SJSA1 (cell line): Measurements from ENCODE around the gene RMND5B. TPM values are rescaled to one million over a fixed set of nuclear protein-coding genes. Genes with fewer than 3 reads are reported as not detected.
A peak's percentile ranks its signal among the peaks of the same experiment; 100 is the strongest.
"Not testable (repeated sequence)": the region's sequence is repeated elsewhere in the genome, so short reads cannot be mapped to it uniquely, and the experiment has no call there.

Source experiments
- DNase-seq, 2 experiments: peaks; one replicate each; pipeline ENCODE4 v3.0.0-alpha.2; 2015 to 2020; ENCODE audit warnings: low spot score in 2 of 2, low read depth in 1 of 2
- H3K27ac ChIP-seq: fragments of 250-450 bp; sonication (Bioruptor Pico); 2 replicates; pipeline ENCODE4 v1.5.1; 2020; ENCODE audit warnings: mild to moderate bottlenecking, moderate library complexity
- H3K27me3 ChIP-seq: fragments of 250-450 bp; sonication (Bioruptor Pico); replicated peaks from 2 replicates; pipeline ENCODE4 v1.5.1; 2020; ENCODE audit warnings: mild to moderate bottlenecking, moderate library complexity
- H3K36me3 ChIP-seq: fragments of 250-450 bp; sonication (Bioruptor Pico); 2 replicates; pipeline ENCODE4 v1.5.1; 2020; ENCODE audit warnings: mild to moderate bottlenecking
- H3K4me1 ChIP-seq: fragments of 250-450 bp; sonication (Bioruptor Pico); replicated peaks from 2 replicates; pipeline ENCODE4 v1.6.1; 2021; ENCODE audit warnings: mild to moderate bottlenecking
- H3K4me3 ChIP-seq: fragments of 250-450 bp; sonication (Bioruptor Pico); 2 replicates; pipeline ENCODE4 v1.5.1; 2020; ENCODE audit warnings: mild to moderate bottlenecking
- H3K9me3 ChIP-seq: fragments of 250-450 bp; sonication (Bioruptor Pico); replicated peaks from 2 replicates; pipeline ENCODE4 v1.5.1; 2020; ENCODE audit warnings: mild to moderate bottlenecking
- total RNA-seq: library from RNA; depleted of rRNA; stranded (reverse); fragments of >200 nt; shearing (Covaris generic); gene quantifications from 2 replicates; pipeline ENCODE4 v1.2.3, GENCODE V29; 2014; rRNA removed

Gene RMND5B
- total RNA-seq, result 40.9 and 44.6 TPM in 2 replicates

- H3K27ac ChIP-seq, result peak within 1 kb of the TSS; percentile 62
- H3K4me1 ChIP-seq, result peaks cover 11% of the 10 kb centered on the region
- H3K27me3 ChIP-seq, result no peaks in the 10 kb centered on the region
- no peaks in the 10 kb centered on the region for H3K9me3 ChIP-seq
- peaks cover 24% of the 10 kb centered on the region for H3K36me3 ChIP-seq
- peak within 1 kb of the TSS; percentile 68 for H3K4me3 ChIP-seq
- peak; percentile 86 to 92 for DNase-seq
Observed at GRCh38 chr5:178130576-178131445, at the start of gene RMND5B. RMND5B (plus strand) TSS chr5:178131014; CDS start chr5:178138120, 7,106 bp downstream.

DNA sequence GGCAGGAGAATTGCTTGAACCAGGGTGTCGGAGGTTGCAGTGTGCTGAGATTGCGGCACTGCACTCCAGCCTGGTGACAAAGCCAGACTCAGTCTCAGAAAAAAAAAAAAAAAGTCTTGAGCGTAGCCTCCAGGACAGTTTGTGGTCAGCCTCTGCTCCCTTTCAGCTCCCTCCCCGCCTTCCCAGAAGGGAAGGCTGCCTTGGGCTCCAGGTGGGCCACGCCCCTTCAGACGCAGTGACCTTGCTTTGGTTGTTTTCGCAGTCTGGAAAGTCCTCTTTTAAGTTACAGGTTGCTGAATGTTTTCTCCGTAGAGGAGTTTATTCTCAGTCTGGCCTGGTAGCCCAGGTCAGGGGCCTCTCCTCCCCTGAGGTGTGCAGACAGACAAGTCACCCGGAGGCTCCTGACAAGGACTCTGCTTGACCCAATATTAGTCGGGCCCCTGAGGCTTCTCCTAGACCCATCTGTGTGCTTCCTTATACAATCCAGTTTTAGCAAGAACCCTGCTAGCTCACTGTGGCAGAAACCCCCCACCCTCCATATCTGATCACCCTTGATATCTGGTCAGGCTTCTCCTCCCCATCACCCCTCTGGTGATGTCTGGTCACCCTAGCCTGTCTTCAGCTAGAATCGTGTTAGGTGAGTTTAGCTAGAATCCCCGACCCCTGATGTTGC, 49.1 kb upstream of the RMND5B start:
- Histone ChIP-seq H3K27me3 (peaks cover 30% of the 10 kb centered on the region), H3K4me1 (peaks cover 9% of the 10 kb centered on the region), H3K27ac (no peak overlapping the region), H3K36me3 (no peaks in the 10 kb centered on the region), H3K9me3 (no peaks in the 10 kb centered on the region), H3K4me3 (no peak overlapping the region)
- no peak for DNase-seq

- Histone ChIP-seq H3K27ac (no peak overlapping the region), H3K27me3 (peaks cover 37% of the 10 kb centered on the region), H3K36me3 (no peaks in the 10 kb centered on the region), H3K4me1 (no peaks in the 10 kb centered on the region), H3K9me3 (no peaks in the 10 kb centered on the region), H3K4me3 (no peak overlapping the region)
- DNase-seq, result no peak
Observed at GRCh38 chr5:178083922-178084321, 46.9 kb upstream of the RMND5B start.

DNA sequence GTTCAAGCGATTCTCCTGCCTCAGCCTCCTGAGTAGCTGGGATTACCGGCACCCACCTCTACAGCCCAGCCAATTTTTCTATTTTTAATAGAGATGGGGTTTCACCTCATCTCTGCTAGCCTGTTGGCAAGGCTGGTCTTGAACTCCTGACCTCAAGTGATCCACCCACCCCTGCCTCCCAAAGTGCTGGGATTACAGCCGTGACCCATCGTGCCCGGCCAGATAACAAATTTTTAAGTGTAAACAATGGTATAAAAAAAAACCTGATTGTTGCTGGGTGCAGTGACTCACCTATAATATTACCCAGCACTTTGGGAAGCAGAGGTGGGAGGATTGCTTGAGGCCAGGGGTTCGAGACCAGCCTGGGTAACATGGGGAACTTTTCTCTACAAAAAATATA, 45.5 kb upstream of the RMND5B start:
- no peaks in the 10 kb centered on the region for H3K36me3 ChIP-seq
- H3K27me3 ChIP-seq, result peaks cover 30% of the 10 kb centered on the region
- no peaks in the 10 kb centered on the region for H3K4me1 ChIP-seq
- H3K9me3 ChIP-seq, result no peaks in the 10 kb centered on the region
- H3K27ac ChIP-seq, result no peak overlapping the region
- H3K4me3 ChIP-seq, result no peak overlapping the region
- DNase-seq, result no peak

DNA sequence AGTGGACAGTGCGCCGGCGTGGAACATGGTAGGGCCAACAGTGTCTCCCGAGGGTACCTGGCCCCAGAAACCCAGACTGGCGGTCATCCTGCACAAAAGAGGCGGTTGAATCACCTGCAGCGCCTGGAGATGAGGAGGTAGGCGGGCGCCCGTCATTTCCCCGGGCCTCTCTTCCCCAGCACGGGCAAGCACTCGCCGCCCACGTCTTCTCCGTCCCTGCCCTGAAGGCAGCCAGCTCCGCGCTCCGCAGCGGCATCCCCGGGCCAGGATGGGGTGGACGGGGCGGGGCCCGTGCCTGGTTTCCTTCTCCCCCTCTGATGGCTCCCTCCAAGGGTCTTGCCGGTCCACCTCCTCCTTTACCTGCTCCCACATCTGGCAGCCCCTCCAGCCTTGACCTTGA, 44.5 kb upstream of the RMND5B start:
- no peak overlapping the region for H3K4me3 ChIP-seq
- peaks cover 30% of the 10 kb centered on the region for H3K27me3 ChIP-seq
- H3K9me3 ChIP-seq, result no peaks in the 10 kb centered on the region
- H3K36me3 ChIP-seq, result no peaks in the 10 kb centered on the region
- no peak overlapping the region for H3K27ac ChIP-seq
- DNase-seq, result no peak
- H3K4me1 ChIP-seq, result no peaks in the 10 kb centered on the region

DNA sequence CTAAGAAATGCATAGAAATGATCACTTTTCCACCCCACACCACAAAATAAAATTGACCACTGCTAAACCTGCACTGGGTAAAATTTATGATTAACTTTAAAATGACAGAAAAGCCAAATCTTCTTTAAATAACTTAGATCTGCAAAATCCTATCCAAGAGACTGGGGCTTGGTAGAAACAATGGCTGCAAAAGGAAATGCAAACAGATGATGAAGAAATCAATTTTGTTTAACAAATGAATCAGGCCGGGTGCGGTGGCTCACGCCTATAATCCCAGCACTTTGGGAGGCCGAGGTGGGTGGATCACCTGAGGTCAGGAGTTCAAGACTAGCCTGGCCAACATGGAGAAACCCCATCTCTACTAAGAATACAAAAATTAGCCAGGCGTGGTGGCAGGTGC, 43.6 kb upstream of the RMND5B start:
- H3K36me3 ChIP-seq, DNase-seq, H3K27ac ChIP-seq, H3K9me3 ChIP-seq, H3K4me3 ChIP-seq, H3K4me1 ChIP-seq: not testable (repeated sequence)
- peaks cover 30% of the 10 kb centered on the region for H3K27me3 ChIP-seq

DNA sequence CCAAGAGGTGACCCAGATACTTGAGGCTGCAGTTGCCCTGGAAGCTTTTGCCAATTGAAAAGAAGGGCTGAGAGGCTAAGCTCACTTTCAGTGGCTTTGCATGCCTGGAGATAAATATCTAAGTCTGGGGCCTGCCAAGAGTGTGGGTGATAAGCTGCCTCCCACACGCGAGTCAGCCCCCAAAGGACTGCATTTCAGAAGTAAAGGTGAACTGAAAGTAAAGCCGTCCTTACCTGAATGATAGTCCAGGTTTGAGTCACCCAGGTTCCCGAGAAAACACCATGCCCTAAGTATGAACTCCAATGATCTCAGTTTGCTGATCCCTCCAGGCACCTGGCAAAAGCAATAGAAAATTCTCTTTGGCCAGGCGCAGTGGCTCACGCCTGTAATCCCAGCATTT, 40.0 kb upstream of the RMND5B start:
- Histone ChIP-seq H3K36me3 (no peaks in the 10 kb centered on the region), H3K27ac (no peak overlapping the region), H3K27me3 (peaks cover 18% of the 10 kb centered on the region), H3K4me3 (no peak overlapping the region), H3K4me1 (no peaks in the 10 kb centered on the region), H3K9me3 (0 out of 2 replicates have a peak, but pooled peaks cover 3% of the 10 kb centered on the region)
- DNase-seq, result no peak

GRCh38 chr5:178093134-178093533, 37.7 kb upstream of the RMND5B start:
- no peaks in the 10 kb centered on the region for H3K4me1 ChIP-seq
- peaks cover 5% of the 10 kb centered on the region for H3K9me3 ChIP-seq
- no peak overlapping the region for H3K27ac ChIP-seq
- no peaks in the 10 kb centered on the region for H3K36me3 ChIP-seq
- DNase-seq, result no peak
- H3K4me3 ChIP-seq, result no peak overlapping the region
- 0 out of 2 replicates have a peak, but pooled peaks cover 7% of the 10 kb centered on the region for H3K27me3 ChIP-seq

- Histone ChIP-seq H3K27ac (no peak overlapping the region), H3K9me3 (peaks cover 5% of the 10 kb centered on the region), H3K4me3 (no peak overlapping the region), H3K27me3 (0 out of 2 replicates have a peak, but pooled peaks cover 2% of the 10 kb centered on the region), H3K4me1 (no peaks in the 10 kb centered on the region), H3K36me3 (no peaks in the 10 kb centered on the region)
- no peak for DNase-seq
Observed at GRCh38 chr5:178094345-178094744, 36.5 kb upstream of the RMND5B start.

DNA sequence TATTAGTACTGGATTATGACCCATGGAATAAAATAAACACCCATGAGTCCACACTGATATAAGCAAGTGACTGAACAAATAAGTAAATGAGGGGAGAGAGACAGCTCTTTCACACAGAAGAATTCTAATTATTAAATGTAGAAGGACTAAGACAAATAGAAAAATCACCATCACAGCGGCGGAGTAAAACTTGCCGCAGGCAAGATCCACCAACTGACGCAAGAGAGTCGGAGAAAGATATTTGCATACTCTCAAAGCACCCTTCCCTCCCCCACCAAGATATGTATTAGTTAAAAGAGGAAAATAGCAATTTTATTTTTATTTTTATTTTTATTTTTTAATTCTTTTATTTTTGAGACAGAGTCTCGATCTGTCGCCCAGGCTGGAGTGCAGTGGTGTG, 32.1 kb upstream of the RMND5B start:
- DNase-seq, result no peak
- H3K27me3 ChIP-seq, result no peaks in the 10 kb centered on the region
- H3K36me3 ChIP-seq, result no peaks in the 10 kb centered on the region
- no peak overlapping the region for H3K27ac ChIP-seq
- no peaks in the 10 kb centered on the region for H3K4me1 ChIP-seq
- H3K4me3 ChIP-seq, result no peak overlapping the region
- peaks cover 3% of the 10 kb centered on the region for H3K9me3 ChIP-seq

GRCh38 chr5:178103612-178104011, 27.2 kb upstream of the RMND5B start:
- Histone ChIP-seq H3K27me3 (peaks cover 4% of the 10 kb centered on the region; the same call in 1 of the 2 replicates), H3K4me1 (no peaks in the 10 kb centered on the region)

DNA sequence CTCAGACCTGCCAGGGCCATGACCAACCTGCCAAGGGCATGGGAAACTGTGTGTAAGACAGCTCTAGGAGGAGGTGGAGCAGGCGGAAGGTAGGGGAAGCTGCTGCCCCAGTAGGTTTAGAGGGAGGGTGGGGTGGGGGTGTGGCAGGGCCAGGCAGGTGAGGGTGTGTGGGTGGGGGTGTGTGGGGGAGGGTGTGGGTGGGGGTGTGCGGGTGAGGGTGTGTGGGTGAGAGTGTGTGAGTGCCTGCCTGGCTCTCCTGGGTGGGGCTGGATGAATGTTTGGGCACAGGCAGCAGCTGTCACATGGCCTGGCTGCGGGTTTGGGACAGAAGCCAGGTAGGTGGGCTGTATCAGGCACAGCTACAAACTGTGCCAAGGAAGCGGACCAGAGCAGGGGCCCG, 26.3 kb upstream of the RMND5B start:
- no peaks in the 10 kb centered on the region for H3K36me3 ChIP-seq
- H3K27ac ChIP-seq, result no peak overlapping the region
- H3K9me3 ChIP-seq, result no peaks in the 10 kb centered on the region
- no peaks in the 10 kb centered on the region for H3K4me1 ChIP-seq
- no peak overlapping the region for H3K4me3 ChIP-seq
- peaks cover 4% of the 10 kb centered on the region; the same call in 1 of the 2 replicates for H3K27me3 ChIP-seq
- no peak for DNase-seq

More at GRCh38 chr5:178103612-178104011, 27.2 kb upstream of the RMND5B start:
- Histone ChIP-seq H3K9me3 (no peaks in the 10 kb centered on the region), H3K4me3 (no peak overlapping the region), H3K27ac (no peak overlapping the region), H3K36me3 (no peaks in the 10 kb centered on the region)
- DNase-seq, result no peak

GRCh38 chr5:178106086-178106485, 24.7 kb upstream of the RMND5B start:
- no peak for DNase-seq
- no peak overlapping the region for H3K27ac ChIP-seq
- H3K36me3 ChIP-seq, result no peaks in the 10 kb centered on the region
- peaks cover 4% of the 10 kb centered on the region for H3K27me3 ChIP-seq
- no peaks in the 10 kb centered on the region for H3K9me3 ChIP-seq
- H3K4me3 ChIP-seq, result no peak overlapping the region
- H3K4me1 ChIP-seq, result no peaks in the 10 kb centered on the region
